ENCODE measurements around the gene ENO1. TPM values are rescaled to one million over a fixed set of nuclear protein-coding genes. Genes with fewer than 3 reads are reported as not detected.
"Not testable (repeated sequence)": the region's sequence is repeated elsewhere in the genome, so short reads cannot be mapped to it uniquely, and the experiment has no call there.

Gene ENO1
- total RNA-seq, 1 experiment from 2014 or later, result 1,044 TPM

DNA sequence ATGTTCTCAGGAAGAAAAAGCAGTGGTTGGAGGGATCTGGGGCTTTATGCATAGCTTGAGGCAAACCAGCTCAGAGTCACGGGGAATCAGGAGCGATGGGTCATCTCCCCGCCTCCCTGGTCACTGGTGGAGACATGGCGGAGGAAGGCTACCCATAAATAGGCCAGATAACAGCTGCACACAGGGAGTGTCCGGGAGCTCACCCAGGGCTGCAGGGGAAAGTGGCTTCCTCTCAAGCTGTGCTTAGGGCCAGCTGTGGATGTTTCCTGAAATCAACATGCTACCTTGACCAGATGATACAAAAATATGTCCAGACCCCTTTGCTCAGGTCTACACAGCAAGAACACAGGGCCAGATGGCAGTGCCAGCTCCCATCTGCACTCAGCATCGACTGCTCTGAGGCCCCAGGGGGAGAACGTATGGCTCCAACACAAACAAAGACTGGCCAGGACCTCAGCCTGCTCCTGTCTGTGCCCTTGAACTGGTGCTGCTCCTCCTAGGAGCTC, 33.9 kb downstream of the ENO1 start:
- Histone ChIP-seq H3K4me3 (ENCODE audit: low read length) (no peak overlapping the region), H3K27ac (ENCODE audit: low read length) (no peak overlapping the region), H3K27me3 (ENCODE audit: low read length) (no peaks in the 10 kb centered on the region), H4K20me1 (ENCODE audit: insufficient read depth, low read depth, low read length) (peaks cover 6% of the 10 kb centered on the region; the same call in 1 of the 2 replicates), H3K4me1 (ENCODE audit: low read length) (no peaks in the 10 kb centered on the region), H3K79me2 (ENCODE audit: low read length) (no peaks in the 10 kb centered on the region), H3K9me3 (ENCODE audit: low read length) (no peaks in the 10 kb centered on the region), H3K4me2 (ENCODE audit: low read depth, low read length, poor library complexity, severe bottlenecking) (no peak overlapping the region), H3K9me2 (replicated peaks; ENCODE audit: insufficient read depth, low read length) (no peaks in the 10 kb centered on the region), H3K36me3 (ENCODE audit: insufficient read depth, low read length) (no peaks in the 10 kb centered on the region), H3K9ac (ENCODE audit: low read length) (no peak overlapping the region), H2AFZ (ENCODE audit: low read length) (no peak overlapping the region)
- no peak for DNase-seq

DNA sequence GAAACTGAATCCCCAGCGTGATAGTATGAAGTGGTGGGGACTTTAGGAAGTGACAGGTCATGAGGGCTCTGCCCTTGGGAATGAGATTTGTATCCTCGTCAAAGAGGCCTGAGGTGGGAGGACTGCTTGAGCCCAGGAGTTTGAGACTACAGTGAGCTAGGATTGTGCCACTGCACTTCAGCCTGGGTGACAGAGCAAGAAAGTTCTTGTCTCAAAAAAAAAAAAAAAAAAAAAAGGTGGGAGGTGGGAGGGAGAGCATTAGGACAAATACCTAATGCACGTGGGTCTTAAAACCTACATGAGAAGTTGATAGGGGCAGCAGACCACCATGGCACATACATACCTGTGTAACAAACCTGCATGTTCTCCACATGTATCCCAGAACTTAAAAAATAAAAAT, 37.1 kb downstream of the ENO1 start:
- Histone ChIP-seq H3K27me3 (ENCODE audit: low read length) (no peaks in the 10 kb centered on the region), H3K9me2 (replicated peaks; ENCODE audit: insufficient read depth, low read length) (no peaks in the 10 kb centered on the region), H3K4me2 (ENCODE audit: low read depth, low read length, poor library complexity, severe bottlenecking) (no peak overlapping the region), H3K9ac (ENCODE audit: low read length) (no peak overlapping the region), H2AFZ (ENCODE audit: low read length) (no peak overlapping the region), H4K20me1 (ENCODE audit: insufficient read depth, low read depth, low read length) (no peaks in the 10 kb centered on the region), H3K79me2 (ENCODE audit: low read length) (no peaks in the 10 kb centered on the region), H3K9me3 (ENCODE audit: low read length) (no peaks in the 10 kb centered on the region), H3K4me1 (ENCODE audit: low read length) (no peaks in the 10 kb centered on the region), H3K4me3 (ENCODE audit: low read length) (no peak overlapping the region), H3K27ac (ENCODE audit: low read length) (no peak overlapping the region), H3K36me3 (ENCODE audit: insufficient read depth, low read length) (no peaks in the 10 kb centered on the region)
- no peak for DNase-seq

DNA sequence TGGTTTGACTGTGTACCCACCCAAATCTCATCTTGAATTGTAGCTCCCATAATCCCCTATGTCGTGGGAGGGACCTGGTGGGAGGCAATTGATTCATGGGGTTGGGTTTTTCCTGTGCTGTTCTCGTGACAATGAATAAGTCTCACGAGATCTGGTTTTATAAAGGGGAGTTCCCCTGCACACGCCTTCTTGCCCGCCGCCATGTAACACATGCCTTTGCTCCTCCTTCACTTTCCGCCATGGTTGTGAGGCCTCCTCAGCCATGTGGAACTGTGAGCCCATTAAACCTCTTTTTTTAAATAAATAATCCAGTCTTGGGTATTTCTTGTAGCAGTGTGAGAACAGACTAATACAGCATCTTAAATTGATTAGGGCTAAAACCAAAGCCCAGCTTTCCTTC, 38.5 kb downstream of the ENO1 start:
- H3K4me2 ChIP-seq (ENCODE audit: low read depth, low read length, poor library complexity, severe bottlenecking), result no peak overlapping the region
- no peaks in the 10 kb centered on the region for H4K20me1 ChIP-seq (ENCODE audit: insufficient read depth, low read depth, low read length)
- H3K27me3 ChIP-seq (ENCODE audit: low read length), result no peaks in the 10 kb centered on the region
- H3K4me3 ChIP-seq (ENCODE audit: low read length), result no peak overlapping the region
- no peak overlapping the region for H3K9ac ChIP-seq (ENCODE audit: low read length)
- H3K36me3 ChIP-seq (ENCODE audit: insufficient read depth, low read length), result no peaks in the 10 kb centered on the region
- H3K9me3 ChIP-seq (ENCODE audit: low read length), result no peaks in the 10 kb centered on the region
- no peak for DNase-seq
- no peaks in the 10 kb centered on the region for H3K4me1 ChIP-seq (ENCODE audit: low read length)
- no peak overlapping the region for H2AFZ ChIP-seq (ENCODE audit: low read length)
- H3K9me2 ChIP-seq (replicated peaks; ENCODE audit: insufficient read depth, low read length), result no peaks in the 10 kb centered on the region
- H3K79me2 ChIP-seq (ENCODE audit: low read length), result no peaks in the 10 kb centered on the region
- H3K27ac ChIP-seq (ENCODE audit: low read length), result no peak overlapping the region

DNA sequence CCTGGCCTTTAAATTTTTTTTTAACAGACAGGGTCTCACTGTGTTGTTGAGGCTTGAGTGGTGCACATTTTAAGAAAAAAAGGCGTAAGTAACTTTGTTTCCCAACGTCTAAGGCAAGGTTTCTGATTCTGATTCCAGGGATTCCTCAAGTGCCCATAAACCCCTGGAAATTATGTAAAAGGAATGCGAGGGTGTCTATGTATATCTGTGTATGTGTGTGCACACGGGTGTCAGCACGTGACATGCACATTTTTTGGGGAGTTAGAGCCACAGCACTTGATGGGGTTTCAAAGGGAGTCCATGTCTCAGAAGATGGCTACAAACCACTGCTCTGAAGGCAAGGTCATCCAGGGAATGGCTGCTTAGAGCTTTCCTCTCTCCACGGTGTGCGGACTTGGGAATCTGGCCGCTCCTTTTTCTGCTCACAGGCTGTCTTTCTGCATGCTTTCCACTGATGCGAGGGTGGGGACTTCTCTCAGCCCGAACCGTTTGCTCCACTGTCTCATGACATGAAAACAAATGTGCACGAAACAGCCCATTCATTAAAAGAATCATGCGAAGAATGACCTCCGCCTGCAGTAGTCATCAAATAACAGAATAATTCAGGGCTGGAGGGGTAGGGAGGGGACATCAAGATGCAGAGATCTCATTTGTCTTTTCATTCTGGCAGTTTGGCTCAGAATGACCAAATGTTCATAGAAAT, 42.4 kb downstream of the ENO1 start:
- H2AFZ ChIP-seq (ENCODE audit: low read length), result no peak overlapping the region
- no peaks in the 10 kb centered on the region for H3K9me3 ChIP-seq (ENCODE audit: low read length)
- DNase-seq, result no peak

DNA sequence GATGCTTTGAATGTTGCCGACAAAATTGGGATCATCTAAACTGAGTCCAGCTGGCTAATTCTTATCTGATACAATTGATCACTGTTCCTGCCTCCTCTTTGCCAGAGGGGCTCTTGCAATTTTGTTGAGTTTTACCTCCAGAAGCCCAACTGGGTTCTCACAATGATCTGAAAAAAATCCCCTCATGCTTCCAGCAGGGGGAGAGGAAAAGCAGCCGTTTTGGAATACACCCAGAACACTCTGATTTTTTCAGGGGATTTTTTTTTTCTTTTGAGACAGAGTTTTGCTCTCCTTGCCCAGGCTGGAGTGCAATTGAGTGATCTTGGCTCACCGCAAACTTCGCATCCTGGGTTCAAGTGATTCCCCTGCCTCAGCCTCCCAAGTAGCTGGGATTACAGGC, 47.1 kb downstream of the ENO1 start:
- H3K27me3 ChIP-seq (ENCODE audit: low read length), result no peaks in the 10 kb centered on the region
- DNase-seq, result no peak
- no peak overlapping the region for H3K9ac ChIP-seq (ENCODE audit: low read length)
- no peaks in the 10 kb centered on the region for H3K9me2 ChIP-seq (replicated peaks; ENCODE audit: insufficient read depth, low read length)
- no peaks in the 10 kb centered on the region for H4K20me1 ChIP-seq (ENCODE audit: insufficient read depth, low read depth, low read length)
- H3K4me2 ChIP-seq (ENCODE audit: low read depth, low read length, poor library complexity, severe bottlenecking), result no peak overlapping the region
- H3K4me1 ChIP-seq (ENCODE audit: low read length), result peaks cover 3% of the 10 kb centered on the region; the same call in 1 of the 2 replicates
- no peaks in the 10 kb centered on the region for H3K36me3 ChIP-seq (ENCODE audit: insufficient read depth, low read length)
- no peak overlapping the region for H2AFZ ChIP-seq (ENCODE audit: low read length)
- no peak overlapping the region for H3K4me3 ChIP-seq (ENCODE audit: low read length)
- no peaks in the 10 kb centered on the region for H3K79me2 ChIP-seq (ENCODE audit: low read length)
- no peak overlapping the region for H3K27ac ChIP-seq (ENCODE audit: low read length)
- no peaks in the 10 kb centered on the region for H3K9me3 ChIP-seq (ENCODE audit: low read length)

More for the DNA sequence above, 42.4 kb downstream of the ENO1 start:
- H3K79me2 ChIP-seq (ENCODE audit: low read length), result no peaks in the 10 kb centered on the region
- H3K27me3 ChIP-seq (ENCODE audit: low read length), result no peaks in the 10 kb centered on the region
- no peaks in the 10 kb centered on the region for H4K20me1 ChIP-seq (ENCODE audit: insufficient read depth, low read depth, low read length)
- H3K4me2 ChIP-seq (ENCODE audit: low read depth, low read length, poor library complexity, severe bottlenecking), result no peak overlapping the region
- H3K36me3 ChIP-seq (ENCODE audit: insufficient read depth, low read length), result no peaks in the 10 kb centered on the region
- no peak overlapping the region for H3K4me3 ChIP-seq (ENCODE audit: low read length)
- no peak overlapping the region for H3K9ac ChIP-seq (ENCODE audit: low read length)
- H3K9me2 ChIP-seq (replicated peaks; ENCODE audit: insufficient read depth, low read length), result no peaks in the 10 kb centered on the region
- no peaks in the 10 kb centered on the region for H3K4me1 ChIP-seq (ENCODE audit: low read length)
- H3K27ac ChIP-seq (ENCODE audit: low read length), result no peak overlapping the region

DNA sequence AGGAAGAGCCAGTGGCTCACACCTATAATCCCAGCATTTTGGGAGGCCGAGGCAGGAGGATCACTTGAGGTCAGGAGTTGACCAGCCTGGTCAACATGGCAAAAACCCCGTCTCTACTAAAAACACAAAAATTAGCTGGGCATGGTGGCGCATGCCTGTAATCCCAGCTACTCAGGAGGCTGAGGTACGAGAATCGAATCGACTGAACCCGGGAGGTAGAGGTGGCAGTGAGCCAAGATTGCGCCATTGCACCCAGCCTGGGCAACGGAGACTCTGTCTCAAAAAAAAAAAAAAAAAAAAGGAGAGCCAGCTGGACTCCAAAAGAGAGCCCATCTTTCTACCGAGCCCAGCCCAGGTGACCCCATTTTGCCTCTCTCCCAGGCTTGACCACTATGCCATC, 47.8 kb downstream of the ENO1 start:
- H2AFZ ChIP-seq (ENCODE audit: low read length); H3K4me2 ChIP-seq (ENCODE audit: low read depth, low read length, poor library complexity, severe bottlenecking); H4K20me1 ChIP-seq (ENCODE audit: insufficient read depth, low read depth, low read length); DNase-seq; H3K4me1 ChIP-seq (ENCODE audit: low read length); H3K4me3 ChIP-seq (ENCODE audit: low read length); H3K27ac ChIP-seq (ENCODE audit: low read length); H3K9me3 ChIP-seq (ENCODE audit: low read length); H3K27me3 ChIP-seq (ENCODE audit: low read length); H3K79me2 ChIP-seq (ENCODE audit: low read length); H3K9me2 ChIP-seq (replicated peaks; ENCODE audit: insufficient read depth, low read length); H3K9ac ChIP-seq (ENCODE audit: low read length); H3K36me3 ChIP-seq (ENCODE audit: insufficient read depth, low read length): not testable (repeated sequence)

DNA sequence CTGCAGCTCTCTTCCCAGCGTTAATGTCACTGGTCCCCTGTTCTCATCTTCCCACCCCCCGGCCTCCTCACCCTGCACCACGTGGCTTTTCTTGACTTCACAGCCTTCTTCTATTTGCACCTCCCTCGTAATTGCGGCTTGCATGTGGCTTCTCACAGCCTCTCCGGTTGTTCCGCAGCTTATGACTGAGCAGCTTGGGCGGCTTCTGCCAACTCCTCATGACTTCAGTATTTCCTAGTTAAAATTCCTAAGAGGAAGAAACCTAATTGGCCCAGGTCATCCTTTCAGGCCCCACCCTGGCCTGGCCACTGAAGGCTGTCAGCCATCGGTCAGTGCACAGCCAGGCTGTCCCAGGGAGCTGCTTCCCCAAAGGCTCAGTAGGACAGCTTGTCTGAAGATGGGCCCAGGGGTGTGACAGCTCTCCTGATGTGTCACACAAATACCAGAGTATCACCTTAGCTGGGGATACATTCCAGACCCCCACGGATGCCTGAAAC, 52.5 kb downstream of the ENO1 start:
- no peak overlapping the region for H2AFZ ChIP-seq (ENCODE audit: low read length)

DNA sequence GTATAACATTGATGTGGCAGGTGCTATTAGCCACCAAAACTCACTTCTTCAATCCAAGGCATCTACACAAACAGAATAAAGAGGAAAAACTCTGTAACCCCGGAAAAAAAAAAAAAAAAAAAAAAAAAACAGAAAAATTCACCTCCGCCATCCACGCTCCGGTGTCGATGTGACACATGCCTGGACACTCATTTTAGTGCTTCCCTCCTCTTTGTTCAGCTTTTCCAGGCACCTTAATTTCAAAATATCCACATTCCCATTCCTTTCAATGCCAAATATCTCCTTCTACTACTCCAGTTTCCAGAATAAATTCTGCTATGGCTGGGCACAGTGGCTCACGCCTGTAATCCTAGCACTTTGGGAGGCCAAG, 55.2 kb downstream of the ENO1 start:
- Histone ChIP-seq H3K79me2 (ENCODE audit: low read length) (no peaks in the 10 kb centered on the region), H2AFZ (ENCODE audit: low read length) (no peak overlapping the region), H4K20me1 (ENCODE audit: insufficient read depth, low read depth, low read length) (no peaks in the 10 kb centered on the region), H3K36me3 (ENCODE audit: insufficient read depth, low read length) (no peaks in the 10 kb centered on the region), H3K27ac (ENCODE audit: low read length) (no peak overlapping the region), H3K9me3 (ENCODE audit: low read length) (no peaks in the 10 kb centered on the region), H3K4me3 (ENCODE audit: low read length) (no peak overlapping the region), H3K9me2 (replicated peaks; ENCODE audit: insufficient read depth, low read length) (no peaks in the 10 kb centered on the region), H3K4me1 (ENCODE audit: low read length) (peaks cover 4% of the 10 kb centered on the region), H3K4me2 (ENCODE audit: low read depth, low read length, poor library complexity, severe bottlenecking) (no peak overlapping the region), H3K27me3 (ENCODE audit: low read length) (no peaks in the 10 kb centered on the region), H3K9ac (ENCODE audit: low read length) (no peak overlapping the region)
- DNase-seq, result no peak

More for the DNA sequence above, 52.5 kb downstream of the ENO1 start:
- Histone ChIP-seq H3K27ac (ENCODE audit: low read length) (no peak overlapping the region), H3K9ac (ENCODE audit: low read length) (no peak overlapping the region), H3K36me3 (ENCODE audit: insufficient read depth, low read length) (no peaks in the 10 kb centered on the region), H3K4me3 (ENCODE audit: low read length) (no peak overlapping the region), H3K9me3 (ENCODE audit: low read length) (no peaks in the 10 kb centered on the region), H4K20me1 (ENCODE audit: insufficient read depth, low read depth, low read length) (no peaks in the 10 kb centered on the region), H3K79me2 (ENCODE audit: low read length) (no peaks in the 10 kb centered on the region), H3K27me3 (ENCODE audit: low read length) (no peaks in the 10 kb centered on the region), H3K9me2 (replicated peaks; ENCODE audit: insufficient read depth, low read length) (no peaks in the 10 kb centered on the region), H3K4me1 (ENCODE audit: low read length) (peaks cover 3% of the 10 kb centered on the region; the same call in 1 of the 2 replicates), H3K4me2 (ENCODE audit: low read depth, low read length, poor library complexity, severe bottlenecking) (no peak overlapping the region)
- no peak for DNase-seq
